ENCODE data around the gene ATG2B.

The ATG2B gene

GRCh38 chr14:96309133-96309895, 53.8 kb downstream of the ATG2B start:
- no peak for DNase-seq

DNA sequence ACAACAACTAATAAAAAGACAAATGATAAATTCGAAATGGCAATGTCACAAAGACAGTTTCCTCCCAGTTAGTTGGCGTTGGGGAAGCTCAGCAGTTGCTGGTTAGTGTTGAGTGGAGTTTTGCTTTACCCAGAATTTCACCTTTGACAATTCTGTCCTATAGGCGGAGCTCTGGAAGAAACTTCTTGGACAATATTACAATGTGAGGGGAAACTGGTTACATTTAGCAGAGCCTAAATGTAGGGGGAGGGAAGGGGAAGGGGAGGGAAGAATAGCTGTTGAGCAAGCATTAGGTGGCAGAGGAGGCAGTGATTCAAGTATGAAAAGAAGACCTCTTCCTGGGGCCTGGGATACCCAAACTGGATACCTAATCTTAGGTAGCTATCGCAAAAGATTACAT, 55.7 kb downstream of the ATG2B start:
- no peak for DNase-seq

DNA sequence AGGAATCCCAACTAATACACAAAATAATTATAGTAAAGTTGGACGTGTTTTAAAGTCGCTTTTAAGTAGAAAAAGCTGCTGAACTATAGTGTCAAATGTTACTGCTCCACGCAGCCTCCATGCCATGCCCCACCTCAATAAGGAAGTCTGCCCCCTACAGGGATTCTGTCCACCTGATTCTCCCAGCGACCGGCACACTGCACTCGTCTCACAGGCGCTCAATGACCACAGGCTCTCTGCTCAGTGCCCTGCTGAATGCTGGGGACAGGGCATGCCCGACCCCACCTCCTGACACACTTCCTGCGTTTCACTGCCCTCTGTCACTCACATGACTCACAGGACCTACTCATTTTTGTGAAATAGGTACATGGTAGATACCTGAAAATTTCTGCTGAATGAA, 58.2 kb downstream of the ATG2B start:
- DNase-seq = no peak

GRCh38 chr14:96303981-96304380, 59.2 kb downstream of the ATG2B start:
- peak; percentile 14 for DNase-seq

DNA sequence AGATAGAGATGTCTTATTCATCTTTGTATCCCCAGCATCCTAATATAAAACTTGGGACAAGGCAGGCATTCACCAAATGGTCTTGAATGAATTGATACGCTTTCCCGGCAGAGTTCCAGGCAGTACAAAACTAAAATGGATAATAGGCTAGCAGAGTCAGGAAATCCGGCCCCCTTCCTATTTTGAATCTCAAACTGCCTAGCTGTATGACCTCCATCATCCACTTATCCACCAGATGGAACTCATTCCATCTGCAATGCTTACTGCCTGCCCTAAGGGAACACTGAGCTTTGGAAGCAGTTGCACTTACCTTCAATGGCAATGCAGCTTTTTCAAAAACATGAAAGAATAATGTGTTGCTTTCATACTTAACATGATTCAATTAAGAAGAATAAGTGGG, 63.7 kb downstream of the ATG2B start:
- no peak for DNase-seq

DNA sequence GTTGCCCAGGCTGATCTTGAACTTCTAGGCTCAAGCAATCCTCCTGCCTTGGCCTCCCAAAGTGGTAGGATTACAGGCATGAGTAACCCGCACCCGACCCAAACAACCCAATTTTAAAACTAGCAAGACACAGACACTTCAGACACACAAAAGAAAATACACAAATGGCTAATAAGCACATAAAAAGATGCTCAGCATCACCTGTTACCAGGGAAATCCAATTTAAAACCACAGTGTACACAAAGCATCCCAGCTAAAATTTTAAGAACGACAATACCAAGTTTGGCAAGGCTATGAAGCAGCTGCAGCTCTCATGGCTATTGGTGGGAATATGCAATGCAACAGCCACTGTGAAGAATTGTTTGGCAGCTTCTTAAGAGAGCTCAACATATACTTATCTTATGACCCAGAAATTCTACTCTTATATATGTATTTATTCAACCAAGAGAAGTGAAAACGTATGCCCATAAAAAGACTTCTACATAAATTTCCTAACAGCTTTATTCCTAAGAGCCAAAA, 65.1 kb downstream of the ATG2B start:
- DNase-seq = no peak

- DNase-seq = peak; percentile 13
Measured at GRCh38 chr14:96297000-96297399, 66.1 kb downstream of the ATG2B start.

DNA sequence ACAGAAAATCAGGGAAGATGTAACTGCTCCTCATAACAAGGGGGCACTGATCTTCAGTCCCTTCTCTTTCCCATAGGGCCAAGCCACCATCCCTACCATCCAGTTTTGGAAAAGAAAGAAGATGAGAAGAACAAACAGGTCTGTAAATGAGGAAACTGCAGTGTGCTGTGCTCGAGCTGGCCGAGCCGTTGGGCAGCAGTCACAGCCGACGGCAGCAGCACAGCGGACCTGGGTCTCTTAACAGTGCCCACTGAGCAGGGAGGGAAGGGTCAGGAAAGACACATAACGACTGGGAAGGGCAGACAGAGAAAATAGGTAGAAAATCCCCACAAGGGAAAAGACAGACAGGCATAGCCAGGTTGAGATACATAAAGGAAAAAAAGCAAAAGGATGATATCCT, 68.9 kb downstream of the ATG2B start:
- no peak for DNase-seq

DNA sequence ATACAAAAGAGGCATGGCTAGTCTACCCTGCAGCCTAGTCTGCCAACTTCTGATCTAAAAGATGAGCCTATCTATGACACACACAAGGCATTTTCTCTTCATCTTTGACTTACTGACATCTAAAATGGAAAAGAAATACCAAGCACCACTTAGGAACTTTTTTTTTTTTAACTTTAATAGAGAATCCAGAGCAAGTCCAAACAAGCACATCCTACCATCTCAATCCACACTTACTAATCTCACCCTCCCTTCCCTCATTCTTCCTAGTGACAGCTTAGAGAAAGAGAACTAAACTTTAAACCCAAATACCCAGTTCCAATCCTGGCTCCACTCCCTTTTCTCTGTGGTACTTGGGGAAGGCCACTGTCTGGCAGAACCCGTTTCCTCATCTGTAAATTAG, 75.3 kb downstream of the ATG2B start:
- DNase-seq = no peak

GRCh38 chr14:96286251-96286650, 76.9 kb downstream of the ATG2B start:
- DNase-seq = no peak

DNA sequence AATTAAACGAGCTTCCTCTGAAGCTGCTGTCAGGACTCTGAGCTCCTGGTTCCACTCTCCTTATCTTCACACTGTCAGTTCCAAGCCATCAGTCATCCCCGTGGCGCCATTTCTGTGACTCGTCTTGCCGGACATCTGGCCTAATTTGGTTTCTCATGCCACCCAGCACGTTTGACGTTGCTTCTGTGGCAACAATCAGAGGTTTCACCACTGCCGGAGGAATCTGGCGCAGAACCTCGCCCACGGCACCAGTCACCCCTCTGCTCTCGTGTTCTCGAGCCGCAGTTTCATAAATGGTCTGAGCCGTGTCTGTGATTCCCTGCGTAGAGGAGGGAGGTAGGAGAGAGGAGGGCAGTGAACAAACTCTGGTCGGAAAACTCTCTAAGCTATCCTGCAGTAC, 77.5 kb downstream of the ATG2B start:
- no peak for DNase-seq

DNA sequence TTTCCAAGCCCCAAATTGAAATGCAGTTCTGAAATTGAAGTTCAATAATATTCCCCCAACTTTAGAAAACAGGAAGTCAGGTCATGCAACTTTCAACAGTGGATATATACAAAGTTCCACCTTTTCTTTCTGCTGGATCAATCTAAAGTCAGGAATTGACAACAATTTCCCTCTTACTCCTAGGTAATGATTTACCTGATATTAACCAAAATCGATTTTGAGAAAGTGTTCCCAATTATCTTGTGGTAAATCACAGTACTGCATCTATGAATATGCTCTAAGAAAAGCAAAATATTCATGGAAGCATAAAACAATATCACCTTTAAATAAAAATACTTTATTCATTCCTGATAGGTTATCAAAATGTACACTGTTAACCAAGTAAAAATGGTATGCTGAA, 78.7 kb downstream of the ATG2B start:
- no peak for DNase-seq

DNA sequence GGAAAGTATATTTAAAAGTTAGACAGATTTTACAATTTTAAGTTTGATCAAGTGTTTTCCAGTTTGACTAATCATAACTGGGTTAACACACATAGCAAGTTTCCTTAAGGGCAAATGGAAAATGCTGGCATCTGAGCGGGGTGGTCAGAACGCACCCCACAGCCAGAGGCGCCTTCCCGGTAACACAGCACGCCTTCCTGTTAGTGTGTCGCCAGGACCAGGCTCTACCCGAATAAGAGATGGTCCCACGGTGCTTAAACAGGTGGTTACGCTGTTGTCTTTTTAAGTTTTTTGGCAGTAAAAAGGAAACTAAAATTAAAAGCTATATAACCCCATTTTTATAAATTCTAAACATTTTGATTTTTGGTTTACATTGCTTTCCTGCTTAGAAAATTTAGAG, 79.1 kb downstream of the ATG2B start:
- no peak for DNase-seq

- DNase-seq = no peak
Measured at GRCh38 chr14:96281486-96281885, 81.7 kb downstream of the ATG2B start.

GRCh38 chr14:96280104-96280503, 83.0 kb downstream of the ATG2B start:
- DNase-seq = no peak

- DNase-seq = no peak
Measured at GRCh38 chr14:96279564-96279963, 83.6 kb downstream of the ATG2B start.

DNA sequence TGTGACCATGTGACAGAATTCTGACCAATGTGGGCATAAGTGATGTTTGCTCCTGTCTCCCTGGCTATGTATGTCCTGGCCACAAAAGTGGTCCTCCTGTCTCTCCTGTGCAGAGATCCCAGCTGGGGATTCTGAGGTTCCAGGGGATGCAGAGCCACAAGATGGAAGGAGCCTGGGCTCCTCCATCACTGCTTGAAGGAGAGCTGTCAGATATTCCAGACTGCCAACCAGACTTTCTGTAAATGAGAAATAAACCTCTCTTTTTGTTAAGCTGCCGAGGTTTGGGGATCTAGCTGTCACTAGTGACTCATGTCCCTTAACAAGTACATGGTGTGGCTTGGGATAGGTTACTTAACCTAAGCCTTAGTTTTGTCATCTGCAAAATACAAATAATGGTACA, 85.3 kb downstream of the ATG2B start:
- no peak for DNase-seq

DNA sequence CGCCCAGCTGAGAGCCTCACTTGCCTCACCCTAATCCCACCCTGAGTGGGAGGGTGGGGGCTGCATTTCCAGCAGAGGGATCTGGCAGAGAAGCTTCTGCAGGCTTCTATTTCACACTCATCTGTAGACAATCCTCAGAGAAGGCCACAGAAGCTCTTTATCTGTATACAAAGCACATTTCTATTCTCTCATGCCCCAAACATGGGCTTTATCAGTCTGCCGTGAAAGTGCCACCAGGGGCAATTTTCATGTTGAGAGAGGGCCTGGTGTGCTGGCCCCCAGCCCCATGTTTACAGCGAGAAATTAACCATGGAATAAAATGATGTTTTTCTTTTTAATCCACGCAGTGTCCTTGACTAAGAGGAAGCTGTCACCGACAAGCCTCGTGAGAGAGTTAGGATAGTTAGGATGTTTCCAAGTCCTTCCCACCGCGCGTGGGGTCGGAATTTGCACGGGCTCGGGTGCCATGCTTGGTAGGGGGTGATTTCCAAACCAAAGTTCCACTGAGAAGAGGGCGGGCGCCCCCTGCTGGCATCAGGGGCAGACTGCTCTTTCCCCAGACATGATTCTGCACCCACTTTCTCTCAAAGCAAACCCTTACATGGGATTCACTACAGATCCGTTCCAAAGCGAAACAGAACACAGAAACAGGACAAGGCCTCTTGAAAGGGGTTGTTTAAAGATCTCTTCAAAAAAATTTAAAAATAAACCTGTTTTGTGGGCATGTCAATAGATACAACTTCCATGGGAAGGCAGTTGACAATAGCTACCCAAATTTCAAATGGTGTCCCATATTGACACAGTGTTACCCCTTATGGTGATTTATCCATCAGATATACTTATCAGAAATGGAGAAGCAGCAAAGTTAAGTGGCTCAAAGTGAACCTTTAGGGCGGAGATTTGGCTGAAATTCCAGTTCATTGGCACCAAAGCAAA, 87.7 kb downstream of the ATG2B start:
- peak; percentile 78 for DNase-seq

GRCh38 chr14:96274543-96274942, 88.6 kb downstream of the ATG2B start:
- peak; percentile 88 for DNase-seq

DNA sequence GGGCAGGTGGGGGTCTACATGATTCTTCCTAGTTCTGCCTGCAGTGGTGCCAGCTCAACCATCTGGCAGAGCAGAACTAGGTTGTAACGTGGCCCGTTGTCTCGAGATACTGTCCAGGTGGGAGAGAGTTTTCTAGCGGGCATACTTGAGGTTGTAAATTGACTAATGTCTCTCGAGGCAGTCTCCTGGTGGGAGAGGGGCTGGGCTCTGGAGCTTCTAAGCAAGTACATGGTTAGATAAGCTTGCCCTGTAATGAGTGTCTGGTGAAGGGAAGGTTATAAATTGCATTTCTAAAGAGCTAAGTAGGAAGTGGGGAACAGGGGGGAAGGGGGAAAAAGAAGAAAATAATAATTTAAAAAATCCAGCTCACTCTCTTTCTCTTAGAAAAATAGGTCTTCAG, 89.0 kb downstream of the ATG2B start:
- DNase-seq = no peak

- no peak for DNase-seq
Measured at GRCh38 chr14:96273629-96274028, 89.5 kb downstream of the ATG2B start.

DNA sequence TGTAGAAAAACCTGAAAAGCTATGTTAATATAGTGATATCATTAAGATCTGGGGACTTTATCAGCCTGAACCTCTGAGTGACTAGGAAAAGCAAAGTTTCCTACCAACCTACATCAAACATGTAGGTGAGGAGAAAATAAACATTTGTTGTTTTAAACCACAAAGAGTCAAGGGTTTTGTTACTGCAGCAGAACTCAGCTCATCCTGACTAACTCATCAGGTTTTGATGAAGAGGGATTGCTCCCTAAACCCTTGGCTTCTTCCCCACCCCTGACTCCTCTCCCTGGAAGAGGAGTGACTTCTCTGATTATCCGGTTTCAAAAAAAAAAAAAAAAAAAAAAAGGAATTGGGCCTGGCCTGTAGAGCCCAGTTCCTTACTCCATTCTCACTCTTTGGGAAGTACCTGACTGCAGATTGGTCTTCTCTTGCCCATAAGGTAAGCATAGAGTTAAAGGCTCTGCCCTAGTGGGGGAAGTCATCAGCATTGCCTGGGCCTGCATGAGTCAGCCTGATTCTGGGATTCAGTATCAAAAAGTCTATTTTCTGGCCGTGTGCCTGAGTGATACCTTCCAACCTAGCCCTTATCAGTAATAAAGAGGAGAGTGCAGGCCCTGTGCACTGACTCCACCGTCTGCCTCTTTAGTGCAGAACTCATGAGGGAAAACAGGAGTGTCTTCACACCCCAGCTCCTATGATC, 90.2 kb downstream of the ATG2B start:
- peak; percentile 48 for DNase-seq

DNA sequence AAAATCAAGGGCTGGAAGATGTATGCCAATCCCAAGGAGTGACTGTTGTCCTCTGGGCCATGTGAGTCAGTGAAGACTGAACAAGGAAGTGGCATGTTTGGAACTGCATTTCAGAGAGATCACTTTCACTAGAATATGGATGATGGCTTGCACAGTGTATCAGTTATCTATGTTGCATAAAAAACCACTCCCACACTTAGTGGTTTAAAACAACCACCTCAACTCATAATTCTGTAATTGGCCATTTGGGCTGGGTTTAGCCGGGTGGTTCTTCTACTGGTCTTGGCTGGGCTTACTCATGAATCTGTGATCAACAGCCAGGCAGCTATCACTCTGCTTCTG, 91.7 kb downstream of the ATG2B start:
- DNase-seq = no peak

All from fibroblast of upper back skin (primary cell).